DND-41 (cell line): ENCODE data around the gene GTF3C4.

Experiments
- ATAC-seq: fragments of 200-7000 bp; cut with Tn5 transposase; 3 replicates; pipeline ENCODE4 v1.9.1; 2021; ENCODE audit warnings: low read depth; ENCODE audit not compliant: insufficient read depth
- DNase-seq: peaks from one replicate; pipeline ENCODE4 v3.0.0-alpha.2; 2020
- H2AFZ ChIP-seq: 2 replicates; pipeline ENCODE4 v1.6.0; 2012; ENCODE audit warnings: low read depth, low read length
- H3K27ac ChIP-seq: 2 replicates; pipeline ENCODE4 v1.5.1; 2012; ENCODE audit warnings: low read length, inconsistent platforms
- H3K27me3 ChIP-seq: fragments of 200-600 bp; sonication (generic); 2 replicates; pipeline ENCODE4 v1.6.0; 2012; ENCODE audit warnings: low read length, mild to moderate bottlenecking, inconsistent platforms; ENCODE audit not compliant: insufficient read depth, poor library complexity
- H3K36me3 ChIP-seq: 2 replicates; pipeline ENCODE4 v1.5.1; 2012; ENCODE audit warnings: low read length, inconsistent platforms; ENCODE audit not compliant: insufficient read depth
- H3K4me1 ChIP-seq: 2 replicates; pipeline ENCODE4 v1.5.1; 2012; ENCODE audit warnings: mild to moderate bottlenecking, low read length; ENCODE audit not compliant: insufficient read depth
- H3K4me2 ChIP-seq: 2 replicates; pipeline ENCODE4 v1.6.0; 2012; ENCODE audit warnings: mild to moderate bottlenecking, moderate library complexity, low read length, inconsistent platforms; ENCODE audit not compliant: insufficient read depth
- H3K4me3 ChIP-seq, 2 experiments: fragments of 200-600 bp in 1 of 2; shearing (Covaris generic) in 1 of 2; 2 replicates each; pipeline ENCODE4 v1.5.1; 2012 to 2016; ENCODE audit warnings: inconsistent platforms in 2 of 2, low read length in 2 of 2, mild to moderate bottlenecking in 2 of 2, low read depth in 1 of 2, moderate library complexity in 1 of 2
- H3K79me2 ChIP-seq: 2 replicates; pipeline ENCODE4 v1.6.0; 2012; ENCODE audit warnings: low read length, inconsistent platforms; ENCODE audit not compliant: insufficient read depth
- H3K9ac ChIP-seq: 2 replicates; pipeline ENCODE4 v1.6.0; 2012; ENCODE audit warnings: low read depth, mild to moderate bottlenecking, inconsistent platforms, low read length, moderate library complexity
- H3K9me3 ChIP-seq: 2 replicates; pipeline ENCODE4 v1.5.1; 2012; ENCODE audit warnings: low read length, moderate library complexity, mild to moderate bottlenecking, inconsistent platforms; ENCODE audit not compliant: insufficient read depth, severe bottlenecking
- H4K20me1 ChIP-seq: 2 replicates; pipeline ENCODE4 v1.6.0; 2012; ENCODE audit warnings: low read length; ENCODE audit not compliant: insufficient read depth
- EZH2 ChIP-seq: IDR thresholded peaks from 3 replicates; pipeline ENCODE4 v1.6.1; 2012; ENCODE audit warnings: borderline replicate concordance, low read depth, mild to moderate bottlenecking, moderate library complexity, low read length, inconsistent platforms; ENCODE audit not compliant: severe bottlenecking
- TF ChIP-seq, protein P1 (sequence below): IDR thresholded peaks from 2 replicates; pipeline ENCODE4 v1.5.1; 2012; ENCODE audit warnings: borderline replicate concordance, low read length, moderate library complexity, mild to moderate bottlenecking; ENCODE audit not compliant: poor library complexity, severe bottlenecking; ENCODE audit errors: extremely low read depth

GTF3C4 gene

DNA sequence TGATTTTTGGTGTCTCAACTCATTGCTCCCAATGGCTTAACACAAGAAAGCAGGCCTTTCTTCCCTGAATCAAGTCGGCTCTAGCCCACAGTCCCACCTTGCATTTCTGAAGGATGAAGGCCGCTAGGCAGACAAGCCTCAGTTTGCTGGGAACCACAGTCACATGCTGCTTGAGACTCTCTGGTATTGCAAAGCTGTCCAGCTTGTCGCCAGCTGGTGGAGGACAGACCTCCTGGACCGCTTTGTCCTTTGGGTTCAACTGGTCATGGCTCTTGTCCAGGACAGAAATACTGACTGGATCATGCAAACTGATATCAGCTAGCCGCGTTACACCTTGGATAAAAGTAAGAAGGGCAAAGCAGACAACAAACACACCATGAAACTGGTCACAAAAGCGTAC is 23.5 kb upstream of the GTF3C4 start:
- Histone ChIP-seq H2AFZ (no peak overlapping the region), H3K36me3 (peaks cover 91% of the 10 kb centered on the region), H4K20me1 (no peaks in the 10 kb centered on the region), H3K4me2 (no peak overlapping the region), H3K9ac (no peak overlapping the region), H3K9me3 (no peaks in the 10 kb centered on the region), H3K79me2 (no peaks in the 10 kb centered on the region), H3K4me3 (no peak overlapping the region), H3K27me3 (no peaks in the 10 kb centered on the region), H3K4me1 (no peaks in the 10 kb centered on the region), H3K27ac (no peak overlapping the region)
- TF ChIP-seq, protein P1, sequence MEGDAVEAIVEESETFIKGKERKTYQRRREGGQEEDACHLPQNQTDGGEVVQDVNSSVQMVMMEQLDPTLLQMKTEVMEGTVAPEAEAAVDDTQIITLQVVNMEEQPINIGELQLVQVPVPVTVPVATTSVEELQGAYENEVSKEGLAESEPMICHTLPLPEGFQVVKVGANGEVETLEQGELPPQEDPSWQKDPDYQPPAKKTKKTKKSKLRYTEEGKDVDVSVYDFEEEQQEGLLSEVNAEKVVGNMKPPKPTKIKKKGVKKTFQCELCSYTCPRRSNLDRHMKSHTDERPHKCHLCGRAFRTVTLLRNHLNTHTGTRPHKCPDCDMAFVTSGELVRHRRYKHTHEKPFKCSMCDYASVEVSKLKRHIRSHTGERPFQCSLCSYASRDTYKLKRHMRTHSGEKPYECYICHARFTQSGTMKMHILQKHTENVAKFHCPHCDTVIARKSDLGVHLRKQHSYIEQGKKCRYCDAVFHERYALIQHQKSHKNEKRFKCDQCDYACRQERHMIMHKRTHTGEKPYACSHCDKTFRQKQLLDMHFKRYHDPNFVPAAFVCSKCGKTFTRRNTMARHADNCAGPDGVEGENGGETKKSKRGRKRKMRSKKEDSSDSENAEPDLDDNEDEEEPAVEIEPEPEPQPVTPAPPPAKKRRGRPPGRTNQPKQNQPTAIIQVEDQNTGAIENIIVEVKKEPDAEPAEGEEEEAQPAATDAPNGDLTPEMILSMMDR: no peak
- TF ChIP-seq EZH2: no peak
- DNase-seq (no peak), ATAC-seq (no peak)

DNA sequence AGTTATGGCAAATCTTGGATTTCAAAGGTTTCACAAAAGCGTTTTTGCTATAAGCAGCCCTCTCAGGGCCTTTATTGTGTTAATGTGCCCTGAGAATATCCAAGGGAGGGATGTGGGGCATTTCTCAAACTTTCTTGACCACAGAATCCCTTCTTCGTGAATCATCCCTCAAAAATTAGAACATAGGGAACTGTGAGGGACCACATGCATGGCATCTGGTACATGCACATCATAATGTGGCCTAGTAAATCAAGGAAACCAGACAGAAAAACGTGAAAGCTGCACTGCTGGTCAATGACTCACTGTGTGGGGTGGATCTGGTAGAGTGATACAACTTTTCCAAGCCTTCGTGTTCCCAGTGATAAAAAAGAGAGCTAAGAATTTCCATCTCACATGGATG is 22.9 kb upstream of the GTF3C4 start:
- H3K9me3 ChIP-seq: no peaks in the 10 kb centered on the region
- ATAC-seq: no peak
- H4K20me1 ChIP-seq: no peaks in the 10 kb centered on the region
- H3K4me2 ChIP-seq: no peak overlapping the region
- no peak overlapping the region for H3K27ac ChIP-seq
- no peak overlapping the region for H3K9ac ChIP-seq
- no peak for DNase-seq
- no peaks in the 10 kb centered on the region for H3K27me3 ChIP-seq
- no peak overlapping the region for H2AFZ ChIP-seq
- H3K36me3 ChIP-seq: peaks cover 90% of the 10 kb centered on the region
- no peak overlapping the region for H3K4me3 ChIP-seq
- H3K79me2 ChIP-seq: no peaks in the 10 kb centered on the region
- no peaks in the 10 kb centered on the region for H3K4me1 ChIP-seq
- TF ChIP-seq, protein P1: no peak
- no peak for TF ChIP-seq EZH2

DNA sequence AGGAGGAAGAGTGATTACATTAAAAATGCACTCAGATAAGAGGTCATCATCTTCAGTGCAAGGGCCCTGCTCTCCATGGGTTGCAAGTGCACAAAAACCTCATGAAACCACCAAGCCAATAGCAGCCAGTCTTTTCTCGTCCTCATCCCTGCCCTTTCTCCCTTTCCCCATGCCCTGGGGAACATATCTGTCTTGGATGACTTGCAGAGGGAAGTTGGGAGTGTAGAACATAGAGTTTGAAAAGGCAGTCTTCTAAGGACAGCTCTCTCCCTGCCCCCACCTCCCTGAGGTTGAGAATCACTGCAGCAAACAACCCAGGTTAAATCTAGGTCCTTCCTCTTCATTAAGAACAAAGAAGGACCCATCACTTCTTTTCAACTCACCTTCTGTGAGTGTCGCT is 22.5 kb upstream of the GTF3C4 start:
- Histone ChIP-seq H3K27me3 (no peaks in the 10 kb centered on the region), H3K9me3 (no peaks in the 10 kb centered on the region), H2AFZ (no peak overlapping the region), H3K4me1 (no peaks in the 10 kb centered on the region), H4K20me1 (no peaks in the 10 kb centered on the region), H3K27ac (no peak overlapping the region), H3K36me3 (peaks cover 93% of the 10 kb centered on the region), H3K4me3 (no peak overlapping the region), H3K4me2 (no peak overlapping the region), H3K9ac (no peak overlapping the region), H3K79me2 (no peaks in the 10 kb centered on the region)
- TF ChIP-seq EZH2: no peak
- TF ChIP-seq, protein P1: no peak
- DNase-seq (no peak), ATAC-seq (no peak)

DNA sequence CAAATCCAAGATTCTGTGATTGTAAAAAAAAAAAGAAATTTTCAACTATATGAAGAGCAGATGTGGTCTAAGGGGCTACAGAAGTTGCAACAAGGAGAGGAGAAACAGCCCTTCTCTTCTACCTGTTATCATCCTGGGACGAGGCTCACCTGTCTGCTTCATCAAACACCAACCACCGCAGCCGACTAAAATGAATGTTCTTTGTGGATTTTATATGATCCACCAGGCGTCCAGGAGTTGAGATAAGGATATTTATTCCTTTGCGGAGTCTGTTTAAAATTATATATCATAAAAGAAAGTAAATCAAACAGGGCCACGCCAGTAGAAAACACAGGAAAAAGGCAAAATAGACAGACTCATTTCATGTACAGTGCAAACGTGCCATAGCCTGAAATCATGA is 22.0 kb upstream of the GTF3C4 start:
- H4K20me1 ChIP-seq: no peaks in the 10 kb centered on the region
- ATAC-seq (no peak), DNase-seq (no peak)
- H3K4me3 ChIP-seq: no peak overlapping the region
- H3K79me2 ChIP-seq: no peaks in the 10 kb centered on the region
- H3K4me2 ChIP-seq: no peak overlapping the region
- H3K9ac ChIP-seq: no peak overlapping the region
- no peaks in the 10 kb centered on the region for H3K27me3 ChIP-seq
- H2AFZ ChIP-seq: no peak overlapping the region
- H3K4me1 ChIP-seq: no peaks in the 10 kb centered on the region
- TF ChIP-seq, protein P1: no peak
- TF ChIP-seq EZH2: no peak
- H3K9me3 ChIP-seq: no peaks in the 10 kb centered on the region
- H3K27ac ChIP-seq: no peak overlapping the region
- H3K36me3 ChIP-seq: peaks cover 88% of the 10 kb centered on the region
